NCI-H1417 (cell line): Measurements from ENCODE around the gene TMEM240.
"Not testable (repeated sequence)": the region's sequence is repeated elsewhere in the genome, so short reads cannot be mapped to it uniquely, and the experiment has no call there.

Experiments
- DNase-seq, 3 experiments: peaks; one replicate each; lab custom pipeline; 2025; lab: John Stamatoyannopoulos, UW

Gene TMEM240

GRCh38 chr1:1540818-1541628 is 599 bp upstream of the TMEM240 start:
- no peak for DNase-seq

- no peak for DNase-seq
Measured at GRCh38 chr1:1539310-1540089, 924 bp downstream of the TMEM240 start.

GRCh38 chr1:1538989-1539309 is 1.5 kb downstream of the TMEM240 start:
- DNase-seq = no peak

- no peak for DNase-seq
Measured at GRCh38 chr1:1538334-1538733, 2.1 kb downstream of the TMEM240 start.

- DNase-seq = no peak
Measured at GRCh38 chr1:1537626-1538250, 2.7 kb downstream of the TMEM240 start.

GRCh38 chr1:1536938-1537546 is 3.4 kb downstream of the TMEM240 start:
- DNase-seq = no peak

GRCh38 chr1:1536019-1536937 is 4.1 kb downstream of the TMEM240 start:
- DNase-seq = no peak

GRCh38 chr1:1535201-1536018 is 5.0 kb downstream of the TMEM240 start:
- DNase-seq = no peak

- DNase-seq = no peak
Measured at GRCh38 chr1:1534401-1535154, 5.8 kb downstream of the TMEM240 start.

GRCh38 chr1:1533894-1534291 is 6.5 kb downstream of the TMEM240 start:
- not testable (repeated sequence) for DNase-seq

- DNase-seq = not testable (repeated sequence)
Measured at GRCh38 chr1:1533176-1533893, 7.1 kb downstream of the TMEM240 start.

GRCh38 chr1:1531947-1532346 is 8.5 kb downstream of the TMEM240 start:
- DNase-seq = peak in 1 of 3 experiments; percentile 6

- DNase-seq = no peak
Measured at GRCh38 chr1:1529936-1530335, 10.5 kb downstream of the TMEM240 start.

- no peak for DNase-seq
Measured at GRCh38 chr1:1529321-1529720, 11.1 kb downstream of the TMEM240 start.

- DNase-seq = no peak
Measured at GRCh38 chr1:1528301-1529267, 11.8 kb downstream of the TMEM240 start.

- no peak for DNase-seq
Measured at GRCh38 chr1:1527092-1527816, 13.2 kb downstream of the TMEM240 start.

GRCh38 chr1:1526476-1526875 is 13.9 kb downstream of the TMEM240 start:
- not testable (repeated sequence) for DNase-seq
